ENCODE results near the gene PRSS22.

PRSS22 gene

DNA sequence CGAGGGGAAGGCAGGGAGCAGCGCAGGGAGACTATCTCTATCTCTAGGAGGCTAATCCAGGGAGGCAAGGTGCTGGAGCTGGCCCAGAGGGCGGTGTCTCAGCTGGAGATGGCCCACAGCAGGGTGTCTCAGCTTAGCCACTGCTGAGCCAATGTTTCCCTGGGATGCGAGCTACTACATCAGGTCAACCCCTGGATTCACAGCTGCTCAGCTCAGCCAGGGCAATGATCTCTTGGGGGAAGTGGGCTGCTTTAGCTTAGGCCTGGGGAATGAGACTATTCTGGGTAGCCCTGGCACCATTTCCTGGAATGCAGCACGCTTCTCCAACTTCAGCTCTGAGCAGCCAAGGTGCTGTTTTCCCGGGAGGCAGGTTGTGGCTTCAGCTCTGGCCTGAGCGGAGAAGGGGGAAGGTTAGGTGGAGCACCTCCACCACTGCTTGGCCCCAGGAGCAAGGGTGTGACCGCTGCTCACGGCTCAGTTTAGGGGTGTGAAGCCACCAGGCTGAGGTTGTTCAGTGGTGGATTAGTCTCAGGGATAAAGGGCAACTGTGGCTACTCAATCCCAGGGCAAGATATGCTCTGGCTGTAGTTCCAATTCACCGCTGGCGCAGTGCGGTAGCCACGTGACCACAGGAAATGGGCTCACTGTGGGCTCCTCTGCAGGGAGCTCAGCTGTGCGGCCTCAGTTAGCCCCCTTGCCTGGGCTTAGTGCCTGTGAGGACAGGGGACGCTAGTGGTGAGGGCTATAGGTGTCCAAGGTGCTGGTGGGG is 46.1 kb downstream of the PRSS22 start:
- no peak for DNase-seq

DNA sequence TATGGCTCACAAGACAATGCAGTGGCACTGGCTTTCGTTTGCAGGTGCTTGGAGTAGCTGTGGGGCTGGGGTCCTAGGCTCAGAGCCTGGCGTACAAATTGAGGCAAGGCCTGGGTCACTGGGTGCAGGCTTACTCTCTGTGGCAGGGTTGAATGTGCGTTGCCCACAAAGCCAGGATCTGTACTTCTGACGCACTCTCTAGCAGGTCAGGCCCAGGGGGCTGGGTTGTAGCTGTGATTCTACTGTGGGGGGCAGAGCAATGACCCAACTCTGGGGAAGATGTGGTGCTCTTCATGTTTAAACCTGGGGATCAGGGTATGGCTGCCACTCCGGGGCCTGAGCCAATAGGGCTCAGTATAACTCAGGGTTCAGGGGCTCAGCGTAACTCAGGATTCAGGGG is 47.3 kb downstream of the PRSS22 start:
- DNase-seq, result no peak

DNA sequence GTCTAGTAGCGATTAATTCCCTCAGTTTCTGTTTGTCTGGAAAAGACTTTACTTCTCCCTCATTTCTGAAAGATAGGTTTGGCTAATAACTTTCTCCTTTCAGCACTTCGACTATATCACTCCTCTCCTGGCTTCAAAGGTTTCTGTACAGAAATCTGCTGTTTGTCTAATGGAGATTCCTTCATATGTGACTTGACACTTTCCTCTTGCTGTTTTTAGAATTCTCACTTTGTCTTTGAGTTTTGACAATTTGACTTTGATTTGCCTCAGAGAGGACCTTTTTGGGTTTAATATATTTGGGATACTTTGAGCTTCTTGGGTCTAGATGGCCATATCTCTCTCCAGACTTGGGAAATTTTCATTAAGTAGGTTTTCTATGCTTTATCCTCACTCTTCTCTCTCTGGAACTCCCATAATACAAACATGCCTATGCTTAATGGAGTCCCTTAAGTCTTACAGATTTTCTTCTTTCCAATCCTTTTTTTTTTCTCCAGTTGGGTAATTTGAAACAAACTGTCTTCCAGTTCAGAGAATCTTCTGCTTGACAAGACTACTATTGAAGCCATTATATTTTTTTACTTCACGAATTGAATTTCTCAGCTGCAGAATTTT is 48.7 kb downstream of the PRSS22 start:
- no peak for DNase-seq

DNA sequence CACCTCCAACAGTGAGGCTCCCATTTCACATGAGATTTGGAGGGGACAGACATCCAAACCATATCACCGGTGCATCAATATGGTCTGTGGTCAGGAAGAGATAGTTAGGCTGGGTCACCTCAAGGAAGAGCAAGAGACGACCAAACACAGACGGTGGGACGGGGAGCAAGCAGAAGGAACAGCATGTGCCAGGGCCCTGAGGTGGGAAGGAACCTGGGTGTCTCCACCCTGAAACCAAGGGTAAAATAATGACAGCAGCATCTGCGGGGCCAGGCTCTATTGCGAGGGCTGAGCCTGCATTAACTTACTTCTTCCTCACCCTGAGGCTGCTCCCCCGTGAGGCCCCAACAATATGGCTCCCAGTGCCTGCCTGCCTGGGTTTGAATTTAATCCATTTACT is 49.8 kb downstream of the PRSS22 start:
- no peak for DNase-seq

DNA sequence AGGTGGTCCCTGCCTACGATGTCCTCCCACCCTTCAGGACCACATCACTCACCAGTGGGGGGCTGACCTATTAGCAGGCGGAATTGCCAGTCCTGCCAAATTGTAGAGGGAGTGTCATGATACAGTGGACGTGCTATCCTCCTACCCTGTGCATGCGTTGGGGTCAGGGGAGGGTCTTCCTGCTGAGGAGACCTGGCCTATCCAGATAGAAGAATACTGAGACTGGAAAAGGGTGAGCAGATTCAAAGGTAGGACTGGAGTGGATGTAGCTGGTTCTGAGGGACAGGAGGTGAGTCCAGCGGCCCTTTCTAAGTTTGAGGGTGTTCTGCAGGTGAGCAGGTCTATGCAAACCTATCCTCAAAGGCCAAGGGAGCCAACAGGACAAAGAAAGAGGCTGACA is 51.7 kb downstream of the PRSS22 start:
- DNase-seq, result no peak

DNA sequence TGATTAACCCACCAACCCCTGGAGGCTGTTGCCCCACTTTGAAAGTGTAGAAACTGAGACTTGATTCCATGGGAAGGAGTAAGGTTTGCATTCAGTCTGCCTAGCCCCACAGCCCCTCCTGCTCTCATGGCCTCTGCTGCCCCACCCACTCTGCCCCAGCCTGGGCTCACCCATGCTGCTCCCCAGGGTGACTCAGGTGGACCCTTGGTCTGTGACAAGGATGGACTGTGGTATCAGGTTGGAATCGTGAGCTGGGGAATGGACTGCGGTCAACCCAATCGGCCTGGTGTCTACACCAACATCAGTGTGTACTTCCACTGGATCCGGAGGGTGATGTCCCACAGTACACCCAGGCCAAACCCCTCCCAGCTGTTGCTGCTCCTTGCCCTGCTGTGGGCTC is 53.2 kb downstream of the PRSS22 start:
- no peak for DNase-seq

DNA sequence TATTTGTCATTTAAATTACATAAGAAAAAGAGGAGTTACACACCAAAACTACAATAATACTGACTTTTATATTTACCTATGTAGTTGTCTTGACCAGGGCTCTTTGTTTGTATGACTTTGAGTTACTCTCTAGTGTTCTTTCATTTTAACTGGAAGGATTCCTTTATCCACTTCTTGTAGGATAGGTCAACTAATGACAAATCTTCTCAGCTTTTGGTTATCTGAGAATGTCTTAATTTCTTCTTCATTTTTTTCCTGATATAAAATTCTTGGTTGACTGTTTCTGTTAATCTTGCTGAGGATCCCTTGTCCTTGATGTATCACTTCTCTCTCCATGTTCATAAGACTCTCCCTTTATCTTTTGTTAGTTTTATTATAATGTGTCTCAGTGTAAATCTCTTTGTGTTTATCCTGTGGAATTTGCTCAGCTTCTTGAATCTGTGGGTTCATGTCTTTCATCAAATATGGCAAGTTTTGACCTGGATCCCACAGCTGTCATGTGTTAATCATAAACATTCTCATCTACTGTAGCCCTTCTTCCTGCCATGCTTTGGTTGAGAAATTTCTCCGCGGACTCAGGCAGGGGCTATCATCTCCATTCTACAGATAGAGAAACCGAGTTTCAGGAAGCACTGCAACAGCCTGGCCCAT is 54.3 kb downstream of the PRSS22 start:
- DNase-seq, result no peak
